ENCODE measurements around the gene MAP3K15. TPM values are rescaled to one million over a fixed set of nuclear protein-coding genes. Genes with fewer than 3 reads are reported as not detected.
A peak's percentile ranks its signal among the peaks of the same experiment; 100 is the strongest.

The MAP3K15 gene
- total RNA-seq, 1 donor from 2014 or later = 2.1 TPM

DNA sequence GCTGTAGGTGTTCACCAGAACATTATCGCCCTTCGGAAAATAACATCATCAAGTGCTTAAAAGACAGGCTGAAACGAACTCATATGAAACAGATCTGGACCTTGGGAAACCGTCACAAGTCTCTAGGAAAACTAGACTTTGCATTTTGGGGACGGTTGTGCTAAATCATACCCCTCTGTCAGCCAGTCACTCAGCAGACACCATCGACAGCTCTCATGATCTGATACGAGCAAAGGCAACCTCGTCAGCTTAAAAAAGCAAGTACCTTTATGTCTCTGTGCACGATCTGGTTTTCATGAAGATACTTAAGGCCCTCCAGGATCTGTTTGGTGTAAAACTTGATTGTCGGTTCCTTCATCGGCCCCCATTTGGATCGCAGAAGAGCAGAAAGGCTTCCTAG, 123.2 kb downstream of the MAP3K15 start:
- H3K4me3 ChIP-seq (ENCODE audit: insufficient read depth, low read depth, low read length) = no peak overlapping the region
- H3K27me3 ChIP-seq (ENCODE audit: insufficient read depth, low read length) = no peaks in the 10 kb centered on the region
- Mint-ChIP-seq H3K4me1 (ENCODE audit: low read depth, unreplicated experiment) (no peaks in the 10 kb centered on the region), H3K27ac (ENCODE audit: unreplicated experiment) (no peak overlapping the region), H3K27me3 (ENCODE audit: low read depth, unreplicated experiment) (no peaks in the 10 kb centered on the region), H3K36me3 (ENCODE audit: low read depth, unreplicated experiment) (no peaks in the 10 kb centered on the region), H3K4me3 (ENCODE audit: unreplicated experiment) (no peak overlapping the region), H3K9me3 (ENCODE audit: unreplicated experiment) (no peaks in the 10 kb centered on the region)
- TF ChIP-seq EZH2 (IDR thresholded peaks at IDR 0.05; ENCODE audit: insufficient read depth, low read length) = no peak
- TF ChIP-seq, protein P1, sequence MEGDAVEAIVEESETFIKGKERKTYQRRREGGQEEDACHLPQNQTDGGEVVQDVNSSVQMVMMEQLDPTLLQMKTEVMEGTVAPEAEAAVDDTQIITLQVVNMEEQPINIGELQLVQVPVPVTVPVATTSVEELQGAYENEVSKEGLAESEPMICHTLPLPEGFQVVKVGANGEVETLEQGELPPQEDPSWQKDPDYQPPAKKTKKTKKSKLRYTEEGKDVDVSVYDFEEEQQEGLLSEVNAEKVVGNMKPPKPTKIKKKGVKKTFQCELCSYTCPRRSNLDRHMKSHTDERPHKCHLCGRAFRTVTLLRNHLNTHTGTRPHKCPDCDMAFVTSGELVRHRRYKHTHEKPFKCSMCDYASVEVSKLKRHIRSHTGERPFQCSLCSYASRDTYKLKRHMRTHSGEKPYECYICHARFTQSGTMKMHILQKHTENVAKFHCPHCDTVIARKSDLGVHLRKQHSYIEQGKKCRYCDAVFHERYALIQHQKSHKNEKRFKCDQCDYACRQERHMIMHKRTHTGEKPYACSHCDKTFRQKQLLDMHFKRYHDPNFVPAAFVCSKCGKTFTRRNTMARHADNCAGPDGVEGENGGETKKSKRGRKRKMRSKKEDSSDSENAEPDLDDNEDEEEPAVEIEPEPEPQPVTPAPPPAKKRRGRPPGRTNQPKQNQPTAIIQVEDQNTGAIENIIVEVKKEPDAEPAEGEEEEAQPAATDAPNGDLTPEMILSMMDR (IDR thresholded peaks at IDR 0.05; ENCODE audit: insufficient read depth, low read depth, low read length) = no peak
- no peaks in the 10 kb centered on the region for H3K36me3 ChIP-seq (ENCODE audit: insufficient read depth, low read length)
- no peak overlapping the region for H3K4me2 ChIP-seq (ENCODE audit: low read length)
- H4K20me1 ChIP-seq (ENCODE audit: insufficient read depth, low read length) = no peaks in the 10 kb centered on the region
- FAIRE-seq (no peak), DNase-seq (ENCODE audit: low read depth) (no peak)
- H3K79me2 ChIP-seq (ENCODE audit: insufficient read depth, low read length) = no peaks in the 10 kb centered on the region
- no peaks in the 10 kb centered on the region for H3K4me1 ChIP-seq (ENCODE audit: insufficient read depth, low read length)
- no peaks in the 10 kb centered on the region for H3K9me3 ChIP-seq (ENCODE audit: insufficient read depth, low read depth, low read length)
- no peak overlapping the region for H3K27ac ChIP-seq (ENCODE audit: low read depth, low read length)
- H3K9ac ChIP-seq (ENCODE audit: low read length) = no peak overlapping the region
- H2AFZ ChIP-seq (ENCODE audit: low read depth, low read length) = no peak overlapping the region

DNA sequence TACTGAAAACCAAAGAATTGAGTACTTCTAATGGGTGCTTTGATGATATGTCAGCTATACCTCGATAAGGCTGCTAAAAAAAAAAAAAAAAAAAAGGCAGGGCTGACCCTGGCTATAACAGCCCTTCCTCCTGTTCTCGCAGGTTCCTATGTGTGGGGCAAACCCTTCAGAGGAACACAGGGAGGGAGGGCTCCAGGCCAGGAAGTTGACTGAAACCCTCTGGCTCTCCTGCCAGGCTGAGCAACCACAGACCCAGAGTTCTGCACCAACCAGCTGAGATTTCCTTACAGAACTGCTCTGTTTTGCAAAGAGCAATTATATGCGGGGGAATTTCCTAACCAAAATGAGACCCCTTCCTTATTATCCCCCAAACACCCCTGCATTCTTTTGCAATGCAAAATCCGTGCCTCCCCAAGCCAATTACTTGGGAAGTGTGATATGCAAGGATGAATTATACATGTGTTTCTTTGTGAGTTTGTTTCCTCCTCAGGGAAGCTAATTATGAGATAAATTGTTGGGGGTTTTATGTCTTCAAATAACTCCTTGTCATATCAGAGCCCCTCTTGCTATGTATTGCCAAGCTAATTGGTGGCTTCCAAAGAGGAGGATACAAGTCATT, 126.0 kb downstream of the MAP3K15 start:
- Histone ChIP-seq H3K4me3 (ENCODE audit: insufficient read depth, low read depth, low read length) (no peak overlapping the region), H3K27me3 (ENCODE audit: insufficient read depth, low read length) (no peaks in the 10 kb centered on the region), H3K79me2 (ENCODE audit: insufficient read depth, low read length) (no peaks in the 10 kb centered on the region), H2AFZ (ENCODE audit: low read depth, low read length) (no peak overlapping the region), H3K9me3 (ENCODE audit: insufficient read depth, low read depth, low read length) (no peaks in the 10 kb centered on the region), H3K9ac (ENCODE audit: low read length) (no peak overlapping the region), H4K20me1 (ENCODE audit: insufficient read depth, low read length) (no peaks in the 10 kb centered on the region), H3K36me3 (ENCODE audit: insufficient read depth, low read length) (no peaks in the 10 kb centered on the region), H3K4me2 (ENCODE audit: low read length) (no peak overlapping the region), H3K27ac (ENCODE audit: low read depth, low read length) (no peak overlapping the region), H3K4me1 (ENCODE audit: insufficient read depth, low read length) (no peaks in the 10 kb centered on the region)
- Mint-ChIP-seq H3K27me3 (ENCODE audit: low read depth, unreplicated experiment) (no peaks in the 10 kb centered on the region), H3K36me3 (ENCODE audit: low read depth, unreplicated experiment) (no peaks in the 10 kb centered on the region), H3K4me1 (ENCODE audit: low read depth, unreplicated experiment) (no peaks in the 10 kb centered on the region), H3K9me3 (ENCODE audit: unreplicated experiment) (no peaks in the 10 kb centered on the region), H3K27ac (ENCODE audit: unreplicated experiment) (no peak overlapping the region), H3K4me3 (ENCODE audit: unreplicated experiment) (no peak overlapping the region)
- DNase-seq (ENCODE audit: low read depth) (no peak), FAIRE-seq (no peak)
- no peak for TF ChIP-seq EZH2 (IDR thresholded peaks at IDR 0.05; ENCODE audit: insufficient read depth, low read length)
- TF ChIP-seq, protein P1 (IDR thresholded peaks at IDR 0.05; ENCODE audit: insufficient read depth, low read depth, low read length) = no peak

- Histone ChIP-seq H3K9ac (ENCODE audit: low read length) (no peak overlapping the region), H3K36me3 (ENCODE audit: insufficient read depth, low read length) (no peaks in the 10 kb centered on the region), H3K79me2 (ENCODE audit: insufficient read depth, low read length) (no peaks in the 10 kb centered on the region), H4K20me1 (ENCODE audit: insufficient read depth, low read length) (no peaks in the 10 kb centered on the region), H3K4me3 (ENCODE audit: insufficient read depth, low read depth, low read length) (no peak overlapping the region), H3K27ac (ENCODE audit: low read depth, low read length) (no peak overlapping the region), H3K4me2 (ENCODE audit: low read length) (no peak overlapping the region), H3K4me1 (ENCODE audit: insufficient read depth, low read length) (no peaks in the 10 kb centered on the region), H3K9me3 (ENCODE audit: insufficient read depth, low read depth, low read length) (no peaks in the 10 kb centered on the region), H3K27me3 (ENCODE audit: insufficient read depth, low read length) (no peaks in the 10 kb centered on the region), H2AFZ (ENCODE audit: low read depth, low read length) (no peak overlapping the region)
- no peaks in the 10 kb centered on the region for H3K27me3 Mint-ChIP-seq (ENCODE audit: low read depth, unreplicated experiment)
- peak; percentile 62 for FAIRE-seq
- DNase-seq (ENCODE audit: low read depth) = no peak
- H3K4me3 Mint-ChIP-seq (ENCODE audit: unreplicated experiment) = no peak overlapping the region
- no peaks in the 10 kb centered on the region for H3K9me3 Mint-ChIP-seq (ENCODE audit: unreplicated experiment)
- H3K4me1 Mint-ChIP-seq (ENCODE audit: low read depth, unreplicated experiment) = no peaks in the 10 kb centered on the region
- TF ChIP-seq, protein P1 (IDR thresholded peaks at IDR 0.05; ENCODE audit: insufficient read depth, low read depth, low read length) = no peak
- TF ChIP-seq EZH2 (IDR thresholded peaks at IDR 0.05; ENCODE audit: insufficient read depth, low read length) = no peak
- H3K27ac Mint-ChIP-seq (ENCODE audit: unreplicated experiment) = no peak overlapping the region
- no peaks in the 10 kb centered on the region for H3K36me3 Mint-ChIP-seq (ENCODE audit: low read depth, unreplicated experiment)
Observed at GRCh38 chrX:19388741-19389140, 126.6 kb downstream of the MAP3K15 start.
